Duodenal mucosa (tissue), 2 donors: Measurements from ENCODE around the gene CDKL5.

Experiments used
- H3K27ac ChIP-seq: one replicate; pipeline ENCODE4 v1.7.0; 2013; ENCODE audit warnings: low read depth, low read length
- H3K27me3 ChIP-seq, 2 donors: one replicate each; pipeline ENCODE4 v1.7.0; 2013; ENCODE audit warnings: low read length in 2 of 2, control low read depth in 1 of 2; ENCODE audit not compliant: insufficient read depth in 2 of 2, control insufficient read depth in 1 of 2
- H3K36me3 ChIP-seq, 2 donors: one replicate each; pipeline ENCODE4 v1.7.0; 2013; ENCODE audit warnings: low read length in 2 of 2, control low read depth in 1 of 2; ENCODE audit not compliant: insufficient read depth in 2 of 2, control insufficient read depth in 1 of 2
- H3K4me1 ChIP-seq, 2 donors: one replicate each; pipeline ENCODE4 v1.7.0; 2013; ENCODE audit warnings: low read length in 2 of 2, control low read depth in 1 of 2; ENCODE audit not compliant: insufficient read depth in 2 of 2, control insufficient read depth in 1 of 2
- H3K4me3 ChIP-seq, 2 donors: one replicate each; pipeline ENCODE4 v1.7.0; 2013; ENCODE audit warnings: low read length in 2 of 2, low read depth in 1 of 2
- H3K9ac ChIP-seq, 2 donors: one replicate each; pipeline ENCODE4 v1.7.0; 2013; ENCODE audit warnings: low read length in 2 of 2, low read depth in 1 of 2
- H3K9me3 ChIP-seq, 2 donors: one replicate each; pipeline ENCODE4 v1.7.0; 2013; ENCODE audit warnings: low read length in 2 of 2, control low read depth in 1 of 2; ENCODE audit not compliant: control insufficient read depth in 1 of 2

CDKL5 gene

GRCh38 chrX:18701621-18702361 lies 276.4 kb downstream of the CDKL5 start:
- Histone ChIP-seq H3K4me1 (no peaks in the 10 kb centered on the region), H3K9me3 (no peaks in the 10 kb centered on the region), H3K27me3 (no peaks in the 10 kb centered on the region), H3K36me3 (no peaks in the 10 kb centered on the region), H3K9ac (no peak overlapping the region), H3K27ac (no peak overlapping the region), H3K4me3 (no peak overlapping the region)

DNA sequence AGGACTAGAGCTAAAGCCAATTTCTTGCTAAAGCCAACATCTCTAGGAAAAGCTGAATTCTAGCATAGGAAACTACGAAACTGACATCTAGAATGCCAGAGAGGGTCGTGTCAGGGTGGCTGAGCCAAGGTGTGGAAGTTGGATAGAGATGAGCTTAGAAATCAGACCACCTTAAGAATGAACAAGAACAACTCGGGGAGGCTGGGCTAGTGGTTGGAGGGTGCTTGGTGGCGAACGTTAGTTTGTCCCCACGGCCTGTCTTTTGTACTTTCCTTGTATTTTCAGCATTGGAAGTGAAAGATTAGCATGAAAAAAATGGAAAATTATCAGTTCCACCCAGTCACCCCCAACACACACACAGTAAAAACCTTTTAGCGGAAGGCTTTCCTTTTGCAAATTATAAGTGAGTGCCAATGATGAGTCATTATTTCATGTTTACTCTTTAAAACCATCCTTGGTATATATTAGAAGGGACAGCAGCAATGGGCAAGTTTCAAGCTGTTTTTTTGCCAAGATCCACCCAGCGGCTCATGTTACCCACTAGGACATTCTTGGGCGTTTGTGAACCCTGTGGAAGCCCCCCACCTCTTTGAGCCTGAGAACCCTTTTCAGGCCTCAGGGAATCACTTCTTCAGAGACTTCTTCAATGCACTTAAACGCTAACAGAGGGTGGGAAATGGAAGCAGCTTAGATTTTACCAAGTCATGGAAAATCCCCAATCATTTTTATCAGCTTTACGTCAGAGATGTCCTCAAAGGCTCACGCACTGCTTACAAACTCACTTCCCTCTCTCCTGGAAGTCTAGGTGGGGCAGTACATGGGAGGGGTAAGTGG lies 277.2 kb downstream of the CDKL5 start:
- no peaks in the 10 kb centered on the region for H3K27me3 ChIP-seq
- no peak overlapping the region for H3K4me3 ChIP-seq
- H3K27ac ChIP-seq, result no peak overlapping the region
- no peaks in the 10 kb centered on the region for H3K9me3 ChIP-seq
- no peaks in the 10 kb centered on the region for H3K4me1 ChIP-seq
- H3K36me3 ChIP-seq, result no peaks in the 10 kb centered on the region
- no peak overlapping the region for H3K9ac ChIP-seq
